Skeletal muscle tissue (tissue), 4 donors: ENCODE results near the gene ZSWIM5. TPM values are rescaled to one million over a fixed set of nuclear protein-coding genes. Genes with fewer than 3 reads are reported as not detected.
A peak's percentile ranks its signal among the peaks of the same experiment; 100 is the strongest.
"Not testable (repeated sequence)": the region's sequence is repeated elsewhere in the genome, so short reads cannot be mapped to it uniquely, and the experiment has no call there.

Experiments used
- H3K27ac ChIP-seq: one replicate; pipeline ENCODE4 v1.7.0; 2013; ENCODE audit warnings: mild to moderate bottlenecking, low read depth, low read length, inconsistent platforms
- H3K27me3 ChIP-seq, 3 donors: one replicate each; pipeline ENCODE4 v1.7.0; 2013; ENCODE audit warnings: low read length in 3 of 3; ENCODE audit not compliant: control insufficient read depth in 3 of 3, insufficient read depth in 3 of 3
- H3K36me3 ChIP-seq, 3 donors: one replicate each; pipeline ENCODE4 v1.7.0; 2013; ENCODE audit warnings: low read length in 3 of 3; ENCODE audit not compliant: control insufficient read depth in 3 of 3, insufficient read depth in 3 of 3
- H3K4me1 ChIP-seq, 3 donors: one replicate each; pipeline ENCODE4 v1.7.0; 2013; ENCODE audit warnings: low read length in 3 of 3, mild to moderate bottlenecking in 3 of 3; ENCODE audit not compliant: control insufficient read depth in 3 of 3, insufficient read depth in 3 of 3
- H3K4me3 ChIP-seq, 3 donors: one replicate each; pipeline ENCODE4 v1.7.0; 2013; ENCODE audit warnings: low read length in 3 of 3
- H3K9ac ChIP-seq, 3 donors: one replicate each; pipeline ENCODE4 v1.7.0; 2013; ENCODE audit warnings: low read length in 3 of 3, mild to moderate bottlenecking in 3 of 3, moderate library complexity in 2 of 3, low read depth in 1 of 3
- H3K9me3 ChIP-seq, 3 donors: one replicate each; pipeline ENCODE4 v1.7.0; 2013; ENCODE audit warnings: low read length in 3 of 3; ENCODE audit not compliant: control insufficient read depth in 3 of 3
- total RNA-seq: library from RNA; depleted of rRNA; stranded (reverse); fragments of >200 nt; gene quantifications from one replicate; pipeline ENCODE4 v1.2.3, GENCODE V29; 2014
- donor health status: Osteomylitis.

Gene ZSWIM5
- total RNA-seq, 1 donor from 2014 or later, result 0.52 TPM

- H3K4me3 ChIP-seq, H3K27ac ChIP-seq, H3K9ac ChIP-seq, H3K9me3 ChIP-seq, H3K4me1 ChIP-seq, H3K27me3 ChIP-seq: not testable (repeated sequence)
- H3K36me3 ChIP-seq, result peaks cover 43 to 44% (median 43%) of the 10 kb centered on the region in 3 donors
Observed at GRCh38 chr1:45001576-45001975, 204.8 kb downstream of the ZSWIM5 start.

- peaks cover 6 to 9% (median 7%) of the 10 kb centered on the region in 3 donors for H3K4me1 ChIP-seq
- peak overlapping the region in 1 of 3 donors; percentile 5 for H3K9ac ChIP-seq
- H3K4me3 ChIP-seq, result no peak overlapping the region
- H3K36me3 ChIP-seq, result peaks cover 41% of the 10 kb centered on the region in 3 donors
- no peaks in the 10 kb centered on the region for H3K27me3 ChIP-seq
- H3K9me3 ChIP-seq, result no peaks in the 10 kb centered on the region
- H3K27ac ChIP-seq, result no peak overlapping the region
Observed at GRCh38 chr1:45001011-45001481, 205.4 kb downstream of the ZSWIM5 start.

- no peaks in the 10 kb centered on the region for H3K27me3 ChIP-seq
- H3K36me3 ChIP-seq, result peaks cover 23 to 24% (median 23%) of the 10 kb centered on the region in 3 donors
- H3K27ac ChIP-seq, result no peak overlapping the region
- no peak overlapping the region for H3K4me3 ChIP-seq
- H3K9me3 ChIP-seq, result no peaks in the 10 kb centered on the region
- peaks cover 6 to 9% (median 7%) of the 10 kb centered on the region in 3 donors for H3K4me1 ChIP-seq
- no peak overlapping the region for H3K9ac ChIP-seq
Observed at GRCh38 chr1:44999232-44999631, 207.2 kb downstream of the ZSWIM5 start.

- no peak overlapping the region for H3K9ac ChIP-seq
- H3K9me3 ChIP-seq, result no peaks in the 10 kb centered on the region
- peaks cover 0 to 3% (median 2%) of the 10 kb centered on the region in 3 donors for H3K4me1 ChIP-seq
- H3K4me3 ChIP-seq, result no peak overlapping the region
- H3K27me3 ChIP-seq, result no peaks in the 10 kb centered on the region
- no peaks in the 10 kb centered on the region for H3K36me3 ChIP-seq
- no peak overlapping the region for H3K27ac ChIP-seq
Observed at GRCh38 chr1:44995467-44996238, 210.8 kb downstream of the ZSWIM5 start.

GRCh38 chr1:44994309-44994898 is 212.0 kb downstream of the ZSWIM5 start:
- Histone ChIP-seq H3K9ac (no peak overlapping the region), H3K27ac (no peak overlapping the region), H3K27me3 (no peaks in the 10 kb centered on the region), H3K36me3 (no peaks in the 10 kb centered on the region), H3K4me1 (no peaks in the 10 kb centered on the region), H3K9me3 (no peaks in the 10 kb centered on the region), H3K4me3 (no peak overlapping the region)

- Histone ChIP-seq H3K9ac (no peak overlapping the region), H3K4me3 (no peak overlapping the region), H3K27ac (no peak overlapping the region), H3K9me3 (no peaks in the 10 kb centered on the region), H3K4me1 (peaks cover 11 to 15% (median 14%) of the 10 kb centered on the region in 3 donors), H3K36me3 (no peaks in the 10 kb centered on the region), H3K27me3 (no peaks in the 10 kb centered on the region)
Observed at GRCh38 chr1:44988531-44989156, 217.8 kb downstream of the ZSWIM5 start.

GRCh38 chr1:44985747-44986359 is 220.6 kb downstream of the ZSWIM5 start:
- H3K9ac ChIP-seq, result peak overlapping the region; percentile 87 to 98 (median 96)
- no peaks in the 10 kb centered on the region for H3K9me3 ChIP-seq
- peaks cover 17 to 30% (median 21%) of the 10 kb centered on the region in 3 donors for H3K4me1 ChIP-seq
- H3K27ac ChIP-seq, result peak overlapping the region; percentile 81
- H3K27me3 ChIP-seq, result no peaks in the 10 kb centered on the region
- peaks cover 0 to under 1% (median 0%) of the 10 kb centered on the region in 3 donors for H3K36me3 ChIP-seq
- peak overlapping the region; percentile 93 to 99 (median 96) for H3K4me3 ChIP-seq

- H3K9me3 ChIP-seq, H3K27ac ChIP-seq: not testable (repeated sequence)
Observed at GRCh38 chr1:44977372-44977771, 229.0 kb downstream of the ZSWIM5 start.

GRCh38 chr1:44976252-44976651 is 230.2 kb downstream of the ZSWIM5 start:
- Histone ChIP-seq H3K36me3 (peaks cover 18 to 53% (median 37%) of the 10 kb centered on the region in 3 donors), H3K4me3 (no peak overlapping the region), H3K9ac (no peak overlapping the region), H3K9me3 (no peaks in the 10 kb centered on the region), H3K27ac (no peak overlapping the region), H3K4me1 (peaks cover 12 to 22% (median 16%) of the 10 kb centered on the region in 3 donors), H3K27me3 (no peaks in the 10 kb centered on the region)

More at GRCh38 chr1:44977372-44977771, 229.0 kb downstream of the ZSWIM5 start:
- H3K27me3 ChIP-seq, H3K9ac ChIP-seq, H3K4me3 ChIP-seq: not testable (repeated sequence)
- Histone ChIP-seq H3K36me3 (peaks cover 18 to 47% (median 35%) of the 10 kb centered on the region in 3 donors), H3K4me1 (peaks cover 12 to 27% (median 25%) of the 10 kb centered on the region in 3 donors)
